ENCODE data around the gene ST8SIA1.
"Not testable (repeated sequence)": the region's sequence is repeated elsewhere in the genome, so short reads cannot be mapped to it uniquely, and the experiment has no call there.

ST8SIA1 gene, protein sequence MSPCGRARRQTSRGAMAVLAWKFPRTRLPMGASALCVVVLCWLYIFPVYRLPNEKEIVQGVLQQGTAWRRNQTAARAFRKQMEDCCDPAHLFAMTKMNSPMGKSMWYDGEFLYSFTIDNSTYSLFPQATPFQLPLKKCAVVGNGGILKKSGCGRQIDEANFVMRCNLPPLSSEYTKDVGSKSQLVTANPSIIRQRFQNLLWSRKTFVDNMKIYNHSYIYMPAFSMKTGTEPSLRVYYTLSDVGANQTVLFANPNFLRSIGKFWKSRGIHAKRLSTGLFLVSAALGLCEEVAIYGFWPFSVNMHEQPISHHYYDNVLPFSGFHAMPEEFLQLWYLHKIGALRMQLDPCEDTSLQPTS

GRCh38 chr12:22334410-22335100, at the start of gene ST8SIA1:
Gene ST8SIA1, minus strand, starts transcription at chr12:22334707. Its CDS starts 475 bp downstream, at chr12:22334232.
- no peak for DNase-seq

GRCh38 chr12:22380031-22380430, 45.5 kb upstream of the ST8SIA1 start:
- no peak for DNase-seq

GRCh38 chr12:22377731-22378496, 43.4 kb upstream of the ST8SIA1 start:
- DNase-seq, result no peak

DNA sequence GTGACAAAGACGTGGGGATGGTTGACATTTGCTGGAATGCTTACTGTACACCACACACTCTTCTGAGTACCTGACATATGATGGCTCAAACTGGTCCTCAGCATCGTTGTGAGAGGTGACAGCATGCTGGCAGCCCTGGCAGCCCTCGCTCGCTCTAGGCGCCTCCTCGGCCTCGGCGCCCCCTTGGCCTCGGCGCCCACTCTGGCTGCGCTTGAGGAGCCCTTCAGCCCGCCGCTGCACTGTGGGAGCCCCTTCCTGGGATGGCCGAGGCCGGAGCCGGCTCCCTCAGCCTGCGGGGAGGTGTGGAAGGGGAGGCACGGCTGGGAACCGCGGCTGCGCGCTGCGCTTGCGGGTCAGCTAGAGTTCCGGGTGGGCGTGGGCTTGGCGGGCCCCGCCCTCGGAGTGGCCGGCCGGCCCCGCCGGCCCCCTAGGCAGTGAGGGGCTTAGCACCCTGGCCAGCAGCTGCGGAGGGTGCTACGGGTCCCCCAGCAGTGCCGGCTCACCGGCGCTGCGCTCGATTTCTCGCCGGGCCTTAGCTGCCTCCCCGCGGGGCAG, 42.2 kb upstream of the ST8SIA1 start:
- DNase-seq, result not testable (repeated sequence)

GRCh38 chr12:22374508-22374907, 40.0 kb upstream of the ST8SIA1 start:
- peak in 1 of 2 experiments; percentile 16 for DNase-seq

DNA sequence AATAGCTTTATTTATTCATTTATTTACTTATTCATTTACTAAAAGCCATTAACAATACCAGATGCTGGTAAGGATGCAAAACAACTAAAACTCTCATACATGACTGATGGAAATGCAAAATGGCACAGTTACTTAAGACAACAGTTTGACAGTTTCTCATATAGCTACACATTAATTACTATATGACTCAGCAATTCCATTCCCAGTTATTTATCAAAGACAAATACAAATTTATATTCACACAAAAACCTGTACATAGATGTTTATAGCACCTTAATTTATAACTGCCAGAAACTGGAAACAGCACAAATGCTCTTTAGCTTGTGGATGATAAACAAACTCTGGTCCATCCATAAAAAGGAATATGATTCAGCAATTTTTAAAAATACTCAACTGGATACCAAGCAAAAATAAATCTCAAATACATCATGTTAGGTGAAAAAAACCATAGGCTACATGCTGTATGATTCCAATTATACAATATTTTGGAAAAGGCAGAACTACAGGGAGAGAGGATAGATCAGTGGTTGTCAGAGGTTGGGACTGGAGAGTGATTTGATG, 37.9 kb upstream of the ST8SIA1 start:
- DNase-seq, result no peak

- DNase-seq, result no peak
Observed at GRCh38 chr12:22366181-22366580, 31.7 kb upstream of the ST8SIA1 start.

GRCh38 chr12:22361785-22362184, 27.3 kb upstream of the ST8SIA1 start:
- DNase-seq, result no peak

DNA sequence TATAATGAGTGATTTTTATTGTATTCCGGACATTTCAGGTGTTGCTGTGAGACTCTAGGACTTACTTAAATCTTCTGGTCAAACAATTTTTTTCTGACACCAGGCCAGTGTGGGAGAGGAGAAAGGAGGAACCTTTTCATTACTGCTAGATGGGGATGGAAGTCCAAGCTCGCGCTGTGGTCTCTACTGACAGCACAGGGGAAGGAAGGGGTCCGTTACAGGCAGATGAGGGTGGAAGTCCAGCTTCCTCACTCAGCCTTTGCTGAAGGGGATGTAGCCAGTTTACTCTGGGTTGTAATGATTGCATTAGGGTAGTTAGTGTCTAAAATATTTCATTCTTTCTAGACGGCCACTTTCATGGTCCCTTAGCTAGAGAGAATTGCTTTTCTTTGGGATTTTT, 26.3 kb upstream of the ST8SIA1 start:
- DNase-seq, result peak in 1 of 2 experiments; percentile 5

- no peak for DNase-seq
Observed at GRCh38 chr12:22357531-22357930, 23.0 kb upstream of the ST8SIA1 start.

GRCh38 chr12:22356231-22356630, 21.7 kb upstream of the ST8SIA1 start:
- DNase-seq, result no peak

DNA sequence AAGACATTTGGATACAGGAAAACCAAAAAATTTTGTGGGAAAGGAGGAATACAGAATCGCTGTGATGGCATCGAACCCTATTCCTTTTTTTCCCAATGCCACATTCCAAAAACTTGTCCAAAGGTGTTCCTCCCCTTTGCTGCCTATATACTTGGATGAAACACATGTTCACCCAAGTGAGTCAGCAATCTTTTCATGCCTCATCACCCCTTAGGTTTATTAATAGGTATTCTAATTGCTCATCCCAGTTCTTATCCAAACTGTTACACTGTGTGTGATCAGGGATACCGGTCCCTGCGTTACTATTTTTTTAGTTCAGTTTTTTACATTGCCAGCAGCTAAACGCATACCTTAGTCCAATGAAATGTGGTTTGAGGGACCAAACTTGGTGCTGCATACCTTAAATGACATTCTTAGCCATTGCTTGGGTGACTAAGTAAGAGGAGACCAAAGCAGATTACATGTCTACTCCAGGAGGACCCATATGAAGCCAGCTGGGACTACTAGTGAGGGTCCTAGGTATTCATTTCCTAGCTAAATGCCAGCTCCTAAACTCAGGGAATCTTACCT, 20.6 kb upstream of the ST8SIA1 start:
- DNase-seq, result no peak

DNA sequence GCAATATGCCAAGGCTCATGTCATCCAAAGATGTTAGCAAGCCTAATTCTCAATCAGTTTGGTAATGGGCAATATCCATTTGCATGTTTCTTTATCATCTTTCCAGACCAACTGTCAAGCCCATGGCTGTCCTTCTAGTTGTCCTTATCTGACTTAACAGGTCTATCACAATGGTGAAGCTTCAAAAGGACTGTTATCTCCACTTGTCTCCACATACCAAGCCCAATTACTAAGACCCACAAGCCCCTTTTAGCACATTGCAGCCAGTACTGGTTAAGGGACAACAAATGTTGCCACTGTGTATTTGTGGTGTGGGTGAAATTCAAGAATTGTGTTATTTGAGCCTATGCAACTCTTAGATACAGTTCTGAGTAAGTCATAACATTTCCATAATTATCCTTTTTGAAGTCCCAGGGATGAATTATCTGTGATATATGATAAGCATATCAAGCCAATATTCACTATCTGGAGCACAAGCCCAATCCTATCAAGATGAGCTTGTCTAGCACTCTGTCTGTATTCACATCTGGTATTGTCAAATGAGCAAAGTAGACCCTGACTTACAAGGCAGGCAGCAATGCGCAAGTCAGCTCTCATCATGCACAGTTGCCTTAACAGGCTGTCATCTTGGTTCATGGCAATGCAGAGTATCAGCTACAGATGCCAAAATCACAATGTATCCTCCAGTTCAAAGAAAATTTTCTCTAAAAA, 19.3 kb upstream of the ST8SIA1 start:
- DNase-seq, result no peak

DNA sequence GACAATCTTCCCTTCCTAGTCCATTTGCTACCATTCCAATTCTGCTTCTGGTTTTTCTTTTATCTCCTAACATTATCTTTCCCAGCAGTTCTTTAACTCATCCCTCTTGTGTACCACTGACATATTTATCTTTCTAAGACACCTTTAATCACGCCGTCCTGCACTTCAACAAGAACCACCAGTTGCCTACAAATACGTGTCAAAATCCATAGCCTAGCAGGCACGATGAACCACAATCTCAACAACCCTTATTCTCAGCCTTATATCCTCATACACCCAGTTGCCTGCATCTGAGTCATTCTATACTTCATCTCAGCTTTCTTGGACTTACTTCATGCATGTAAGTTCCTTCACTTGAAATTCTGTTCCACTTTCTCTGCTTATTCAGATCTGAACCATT, 16.4 kb upstream of the ST8SIA1 start:
- DNase-seq, result no peak

DNA sequence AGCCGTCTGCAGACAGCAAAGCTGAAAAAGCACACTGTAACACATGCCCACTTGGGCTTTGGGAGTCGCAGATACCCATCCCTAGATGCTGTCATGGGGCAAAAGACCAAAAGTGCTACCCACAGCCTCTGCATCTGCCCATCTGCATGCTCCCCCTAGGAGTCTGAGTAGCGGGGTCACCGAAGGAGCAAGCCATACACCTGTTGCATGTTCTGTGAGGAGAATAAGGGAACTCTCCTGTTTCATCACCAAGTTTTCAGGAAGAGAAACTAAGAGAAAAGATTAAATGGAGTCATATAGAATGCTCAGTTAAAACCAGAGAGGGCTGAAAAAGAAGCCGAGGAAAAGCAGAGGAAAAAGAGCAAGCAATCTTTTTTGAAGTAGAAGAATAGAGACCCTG, 13.7 kb upstream of the ST8SIA1 start:
- DNase-seq, result no peak

GRCh38 chr12:22340143-22340542, 5.6 kb upstream of the ST8SIA1 start:
- no peak for DNase-seq

GRCh38 chr12:22339691-22340090, 5.2 kb upstream of the ST8SIA1 start:
- DNase-seq, result no peak

- DNase-seq, result no peak
Observed at GRCh38 chr12:22335794-22336166, 1.3 kb upstream of the ST8SIA1 start.

- no peak for DNase-seq
Observed at GRCh38 chr12:22333713-22334409, 646 bp downstream of the ST8SIA1 start.

GRCh38 chr12:22333186-22333712, 1.3 kb downstream of the ST8SIA1 start:
- no peak for DNase-seq

DNA sequence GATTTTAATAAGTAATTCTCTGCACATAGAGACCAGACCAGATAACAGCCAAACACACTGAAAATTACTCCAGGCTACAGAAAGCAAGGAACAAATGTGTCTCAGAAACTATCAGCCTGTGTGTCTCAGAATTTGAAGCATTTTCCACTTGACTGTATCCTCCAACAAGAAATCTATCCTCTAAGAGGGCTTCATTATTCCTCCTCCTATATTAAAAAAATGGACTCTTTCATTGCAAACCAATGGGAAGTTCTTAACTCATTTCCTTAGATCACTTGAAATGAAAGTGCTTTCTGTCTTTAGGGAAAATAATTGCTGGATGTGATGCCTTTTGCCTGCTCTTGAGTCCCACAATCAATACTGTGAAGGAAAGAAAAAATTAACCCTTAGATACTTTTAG, 2.3 kb downstream of the ST8SIA1 start:
- no peak for DNase-seq
